ENCODE data around the gene RXRB. TPM values are rescaled to one million over a fixed set of nuclear protein-coding genes. Genes with fewer than 3 reads are reported as not detected.

The RXRB gene
- total and polyA plus RNA-seq, 8 donors, result 2.9 to 50.4 (median 16.6) TPM

DNA sequence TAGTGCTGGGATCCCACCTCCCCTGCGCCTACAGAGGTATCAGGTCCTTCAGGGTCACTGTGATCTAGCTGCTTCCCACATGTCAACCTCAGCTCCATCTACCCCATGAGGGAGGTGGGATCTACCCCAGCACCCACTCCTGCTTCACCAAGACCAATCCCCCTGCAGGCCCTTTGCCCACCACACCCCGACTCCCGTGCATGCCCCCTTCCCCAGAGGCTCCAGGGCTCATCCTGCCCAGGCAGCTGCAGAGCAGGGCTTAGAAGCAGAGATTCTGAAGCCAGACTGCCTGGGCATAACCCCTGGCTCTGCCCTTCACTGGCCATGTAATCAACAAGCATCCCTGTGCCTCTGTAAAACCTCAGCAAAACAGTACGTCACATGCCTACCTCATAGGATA is 25.7 kb downstream of the RXRB start:
- no peak overlapping the region for H3K27ac ChIP-seq
- intact Hi-C loops (cut with DNase I; ENCODE audit: low total_unique reads), result no loop called here
- peaks cover 0 to 18% (median 6%) of the 10 kb centered on the region in 3 donors for H3K27me3 ChIP-seq
- no peaks in the 10 kb centered on the region for H3K4me1 ChIP-seq
- TF ChIP-seq EP300 (IDR thresholded peaks at IDR 0.05), result no peak
- no peak for TF ChIP-seq POLR2AphosphoS5 (IDR thresholded peaks at IDR 0.05)
- TF ChIP-seq, protein P1, sequence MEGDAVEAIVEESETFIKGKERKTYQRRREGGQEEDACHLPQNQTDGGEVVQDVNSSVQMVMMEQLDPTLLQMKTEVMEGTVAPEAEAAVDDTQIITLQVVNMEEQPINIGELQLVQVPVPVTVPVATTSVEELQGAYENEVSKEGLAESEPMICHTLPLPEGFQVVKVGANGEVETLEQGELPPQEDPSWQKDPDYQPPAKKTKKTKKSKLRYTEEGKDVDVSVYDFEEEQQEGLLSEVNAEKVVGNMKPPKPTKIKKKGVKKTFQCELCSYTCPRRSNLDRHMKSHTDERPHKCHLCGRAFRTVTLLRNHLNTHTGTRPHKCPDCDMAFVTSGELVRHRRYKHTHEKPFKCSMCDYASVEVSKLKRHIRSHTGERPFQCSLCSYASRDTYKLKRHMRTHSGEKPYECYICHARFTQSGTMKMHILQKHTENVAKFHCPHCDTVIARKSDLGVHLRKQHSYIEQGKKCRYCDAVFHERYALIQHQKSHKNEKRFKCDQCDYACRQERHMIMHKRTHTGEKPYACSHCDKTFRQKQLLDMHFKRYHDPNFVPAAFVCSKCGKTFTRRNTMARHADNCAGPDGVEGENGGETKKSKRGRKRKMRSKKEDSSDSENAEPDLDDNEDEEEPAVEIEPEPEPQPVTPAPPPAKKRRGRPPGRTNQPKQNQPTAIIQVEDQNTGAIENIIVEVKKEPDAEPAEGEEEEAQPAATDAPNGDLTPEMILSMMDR (IDR thresholded peaks at IDR 0.05), result no peak
- no peak for TF ChIP-seq POLR2A (IDR thresholded peaks at IDR 0.05)
- no peak overlapping the region for H3K4me3 ChIP-seq
- no peaks in the 10 kb centered on the region for H3K9me3 ChIP-seq
- no peak for DNase-seq
- no peaks in the 10 kb centered on the region for H3K36me3 ChIP-seq
- WGBS, 5 donors, result 79 to 94% (median 84%) methylated on average over 4 of the region's 4 CpGs

DNA sequence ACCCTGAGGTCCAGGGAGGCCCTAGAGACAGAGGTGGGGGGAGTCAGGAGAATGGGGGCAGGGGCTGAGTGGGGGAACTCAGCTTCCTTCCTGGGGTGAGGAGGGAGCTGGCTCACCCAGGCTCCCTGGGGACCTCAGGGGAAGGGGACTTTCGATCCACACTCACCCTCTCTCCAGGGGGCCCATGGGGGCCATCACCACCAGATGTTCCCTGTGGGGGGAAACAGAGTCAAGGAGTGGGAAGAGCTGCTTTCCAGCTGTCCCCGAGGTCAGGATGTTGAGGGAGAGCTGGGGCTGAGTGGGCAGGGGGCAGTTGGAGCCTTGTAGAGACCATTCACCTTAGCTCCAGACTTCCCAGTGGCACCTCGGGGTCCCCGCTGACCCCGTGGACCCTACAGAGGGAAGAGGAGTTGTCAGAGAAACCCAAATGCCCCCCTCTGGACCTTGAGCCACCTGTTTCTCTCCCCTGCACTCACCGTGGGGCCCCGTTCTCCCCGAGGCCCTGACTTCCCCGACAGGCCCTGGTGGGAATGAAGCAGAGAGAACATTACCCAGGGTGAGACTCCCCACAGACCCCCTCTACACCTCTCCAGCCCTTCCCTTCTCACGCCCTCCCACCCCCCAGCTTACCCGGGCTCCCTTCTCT is 26.8 kb downstream of the RXRB start:
- Histone ChIP-seq H3K4me1 (no peaks in the 10 kb centered on the region), H3K36me3 (no peaks in the 10 kb centered on the region), H3K4me3 (no peak overlapping the region), H3K27me3 (peaks cover 0 to 18% (median 6%) of the 10 kb centered on the region in 3 donors), H3K9me3 (no peaks in the 10 kb centered on the region), H3K27ac (no peak overlapping the region)
- no peak for DNase-seq
- WGBS, 5 donors, result 52 to 66% (median 63%) methylated on average over 8 to 11 of the region's 11 CpGs
- TF ChIP-seq, protein P1 (IDR thresholded peaks at IDR 0.05), result no peak
- no peak for TF ChIP-seq POLR2AphosphoS5 (IDR thresholded peaks at IDR 0.05)
- no peak for TF ChIP-seq EP300 (IDR thresholded peaks at IDR 0.05)
- TF ChIP-seq POLR2A (IDR thresholded peaks at IDR 0.05), result no peak
- intact Hi-C loops (cut with DNase I; ENCODE audit: low total_unique reads), result no loop called here

DNA sequence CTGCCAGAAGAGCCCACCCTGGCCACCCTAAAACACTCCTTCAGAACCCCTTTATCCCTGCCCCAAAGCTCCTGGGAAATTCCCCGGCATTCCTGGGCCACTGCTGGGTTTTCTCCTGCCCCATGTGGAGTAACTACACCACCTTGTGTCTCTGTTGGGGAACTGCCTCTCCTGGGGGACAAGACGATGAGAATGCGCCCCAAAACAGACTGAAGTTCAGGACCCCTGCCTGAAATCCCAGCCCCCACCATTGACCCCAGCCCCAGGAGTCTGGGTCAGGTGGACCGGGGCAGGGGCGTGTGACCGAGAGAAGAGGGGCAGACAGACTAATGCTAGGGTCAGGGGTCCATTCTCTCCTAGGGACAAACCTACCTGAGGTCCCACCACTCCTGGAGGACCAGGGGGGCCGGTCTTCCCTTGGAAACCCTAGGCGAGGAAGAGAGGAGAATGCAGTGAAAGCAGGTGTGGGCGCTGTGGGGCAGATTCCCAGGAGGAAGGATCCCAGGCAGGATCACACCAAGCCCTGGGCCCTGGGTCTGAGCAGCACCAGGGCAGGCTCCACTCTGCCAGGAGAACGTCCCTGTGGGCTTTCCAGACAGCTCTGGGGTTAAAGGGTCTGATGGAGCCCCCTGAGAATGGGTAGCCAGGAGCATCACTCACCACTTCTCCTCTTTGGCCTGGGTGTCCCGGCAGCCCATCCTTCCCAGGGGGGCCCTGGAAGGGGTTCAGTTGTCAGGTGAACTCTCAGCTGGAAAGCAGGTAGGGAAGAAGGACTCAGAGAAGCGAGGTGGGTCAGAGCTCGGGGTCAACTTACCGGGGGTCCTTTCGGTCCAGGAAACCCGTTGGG is 27.6 kb downstream of the RXRB start:
- H3K27me3 ChIP-seq, result peaks cover 0 to 18% (median 6%) of the 10 kb centered on the region in 3 donors
- H3K27ac ChIP-seq, result no peak overlapping the region
- no peak overlapping the region for H3K4me3 ChIP-seq
- WGBS, 5 donors, result 50 to 61% (median 57%) methylated on average over 15 to 16 of the region's 16 CpGs
- TF ChIP-seq, protein P1 (IDR thresholded peaks at IDR 0.05), result peak in 5 of 7 experiments; percentile 29 to 63 (median 45)
- no peak for TF ChIP-seq EP300 (IDR thresholded peaks at IDR 0.05)
- no peak for TF ChIP-seq POLR2A (IDR thresholded peaks at IDR 0.05)
- intact Hi-C loops (cut with DNase I; ENCODE audit: low total_unique reads), result no loop called here
- no peaks in the 10 kb centered on the region for H3K36me3 ChIP-seq
- H3K9me3 ChIP-seq, result no peaks in the 10 kb centered on the region
- no peaks in the 10 kb centered on the region for H3K4me1 ChIP-seq
- DNase-seq, result peak in 1 of 2 donors; percentile 49

DNA sequence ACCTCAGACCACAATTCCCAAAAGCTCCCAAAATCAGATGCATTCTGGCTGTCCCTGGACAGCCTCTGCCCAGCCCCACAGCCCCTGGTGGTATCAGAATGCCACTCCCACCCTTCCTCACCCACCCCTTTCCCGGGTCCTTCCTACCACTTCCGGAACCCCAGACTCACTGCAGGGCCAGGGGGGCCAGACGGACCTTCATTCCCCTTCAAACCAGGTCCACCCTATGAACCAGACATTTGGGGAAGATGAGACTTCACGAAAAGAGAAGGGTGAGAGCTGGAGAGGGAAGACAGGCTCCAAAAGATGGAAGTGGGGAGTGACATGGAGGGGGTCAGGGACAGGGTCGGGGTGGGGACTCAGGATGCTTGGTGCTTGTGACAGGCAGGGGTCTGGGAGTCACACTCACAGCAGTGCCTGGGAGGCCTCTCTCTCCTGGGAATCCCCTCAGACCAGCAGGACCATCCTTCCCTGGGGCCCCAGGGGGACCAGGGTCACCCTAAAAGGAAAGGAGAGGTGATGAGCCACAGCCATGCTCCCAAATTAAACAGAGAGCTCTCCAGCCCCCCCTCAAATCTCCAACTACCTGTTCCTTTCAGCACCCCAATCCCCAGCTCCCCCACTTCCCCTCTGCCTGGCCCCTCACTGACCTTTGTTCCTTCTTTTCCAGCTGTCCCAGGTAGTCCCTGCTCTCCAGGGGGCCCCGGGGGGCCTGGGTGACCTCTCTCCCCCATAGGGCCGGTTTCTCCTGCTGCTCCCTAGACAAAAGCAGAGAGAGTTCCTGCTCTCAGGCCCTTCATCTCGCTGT is 28.4 kb downstream of the RXRB start:
- no peak overlapping the region for H3K4me3 ChIP-seq
- no peak for DNase-seq
- 51 to 60% (median 58%) methylated on average over 7 to 8 of the region's 8 CpGs for WGBS, 5 donors
- no peaks in the 10 kb centered on the region for H3K36me3 ChIP-seq
- no peaks in the 10 kb centered on the region for H3K9me3 ChIP-seq
- peaks cover 0 to 18% (median 6%) of the 10 kb centered on the region in 3 donors for H3K27me3 ChIP-seq
- no peak overlapping the region for H3K27ac ChIP-seq
- H3K4me1 ChIP-seq, result no peaks in the 10 kb centered on the region
- TF ChIP-seq, protein P1 (IDR thresholded peaks at IDR 0.05), result no peak
- TF ChIP-seq POLR2AphosphoS5 (IDR thresholded peaks at IDR 0.05) (no peak), EP300 (IDR thresholded peaks at IDR 0.05) (no peak), POLR2A (IDR thresholded peaks at IDR 0.05) (no peak)
- intact Hi-C loops (cut with DNase I; ENCODE audit: low total_unique reads), result no loop called here
